GM18907 (cell line): ENCODE data around the gene BAIAP3.
"Not testable (repeated sequence)": the region's sequence is repeated elsewhere in the genome, so short reads cannot be mapped to it uniquely, and the experiment has no call there.

Experiments
- ATAC-seq: cut with Tn5 transposase; IDR thresholded peaks from one replicate; pipeline ENCODE4 v1.9.1; 2021; ENCODE audit warnings: mild to moderate bottlenecking, moderate library complexity; ENCODE audit not compliant: unreplicated experiment

Gene BAIAP3

GRCh38 chr16:1315081-1316032 is 18.1 kb upstream of the BAIAP3 start:
- no peak for ATAC-seq

GRCh38 chr16:1316033-1316405 is 17.4 kb upstream of the BAIAP3 start:
- no peak for ATAC-seq

GRCh38 chr16:1317479-1318267 is 15.8 kb upstream of the BAIAP3 start:
- no peak for ATAC-seq

- no peak for ATAC-seq
Observed at GRCh38 chr16:1318268-1318545, 15.2 kb upstream of the BAIAP3 start.

- ATAC-seq: no peak
Observed at GRCh38 chr16:1319041-1319440, 14.4 kb upstream of the BAIAP3 start.

- no peak for ATAC-seq
Observed at GRCh38 chr16:1320097-1320496, 13.3 kb upstream of the BAIAP3 start.

GRCh38 chr16:1320658-1321240 is 12.7 kb upstream of the BAIAP3 start:
- ATAC-seq: no peak

- no peak for ATAC-seq
Observed at GRCh38 chr16:1322407-1322806, 11.0 kb upstream of the BAIAP3 start.

GRCh38 chr16:1323296-1324239 is 9.9 kb upstream of the BAIAP3 start:
- no peak for ATAC-seq

GRCh38 chr16:1324286-1324826 is 9.1 kb upstream of the BAIAP3 start:
- no peak for ATAC-seq

- no peak for ATAC-seq
Observed at GRCh38 chr16:1325261-1325660, 8.2 kb upstream of the BAIAP3 start.

- no peak for ATAC-seq
Observed at GRCh38 chr16:1325673-1326371, 7.6 kb upstream of the BAIAP3 start.

- ATAC-seq: no peak
Observed at GRCh38 chr16:1326391-1326790, 7.1 kb upstream of the BAIAP3 start.

- no peak for ATAC-seq
Observed at GRCh38 chr16:1326946-1327618, 6.4 kb upstream of the BAIAP3 start.

- ATAC-seq: no peak
Observed at GRCh38 chr16:1327619-1327947, 5.9 kb upstream of the BAIAP3 start.

GRCh38 chr16:1328136-1328535 is 5.3 kb upstream of the BAIAP3 start:
- not testable (repeated sequence) for ATAC-seq

GRCh38 chr16:1328961-1329360 is 4.5 kb upstream of the BAIAP3 start:
- not testable (repeated sequence) for ATAC-seq

GRCh38 chr16:1330260-1330914 is 3.1 kb upstream of the BAIAP3 start:
- no peak for ATAC-seq
